Neuron (in vitro differentiated cells): ENCODE data around the gene GALNTL6.

Experiments
- H2AFZ ChIP-seq: one replicate; pipeline ENCODE4 v1.6.1; 2013; ENCODE audit warnings: low read depth, mild to moderate bottlenecking, inconsistent platforms, low read length, moderate library complexity
- H3K27me3 ChIP-seq: one replicate; pipeline ENCODE4 v1.6.1; 2013; ENCODE audit warnings: low read length; ENCODE audit not compliant: insufficient read depth
- H3K36me3 ChIP-seq: one replicate; pipeline ENCODE4 v1.6.1; 2013; ENCODE audit warnings: low read length; ENCODE audit not compliant: insufficient read depth
- H3K4me1 ChIP-seq: one replicate; pipeline ENCODE4 v1.6.1; 2013; ENCODE audit warnings: low read length; ENCODE audit not compliant: insufficient read depth
- H3K4me3 ChIP-seq: 2 replicates; pipeline ENCODE4 v1.5.1; 2013; ENCODE audit warnings: mild to moderate bottlenecking, low read length, moderate library complexity
- H3K9me3 ChIP-seq: one replicate; pipeline ENCODE4 v1.6.1; 2013; ENCODE audit warnings: low read length

GALNTL6 gene

DNA sequence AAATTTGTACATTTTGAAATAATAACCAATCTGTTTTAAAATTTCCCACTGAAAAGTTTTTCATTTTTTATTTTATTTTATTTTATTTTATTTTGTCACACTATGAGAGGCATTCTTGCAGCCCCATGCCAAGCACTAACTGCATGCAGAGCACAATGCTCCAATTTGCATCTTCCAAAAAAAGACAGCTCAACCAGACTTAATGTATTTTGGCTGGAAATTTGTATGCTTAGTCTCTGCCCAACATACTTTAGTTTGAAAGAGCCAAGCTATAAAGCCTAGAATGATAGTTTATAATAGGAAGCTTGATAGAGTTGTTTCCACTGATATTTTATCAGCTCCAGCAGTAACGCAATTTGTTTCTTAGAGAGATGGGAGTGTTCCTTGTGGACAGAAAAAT lies 235.5 kb downstream of the GALNTL6 start:
- Histone ChIP-seq H3K36me3 (no peaks in the 10 kb centered on the region), H3K27me3 (no peaks in the 10 kb centered on the region), H2AFZ (no peak overlapping the region), H3K4me3 (no peak overlapping the region), H3K4me1 (peaks cover 4% of the 10 kb centered on the region), H3K9me3 (no peaks in the 10 kb centered on the region)

DNA sequence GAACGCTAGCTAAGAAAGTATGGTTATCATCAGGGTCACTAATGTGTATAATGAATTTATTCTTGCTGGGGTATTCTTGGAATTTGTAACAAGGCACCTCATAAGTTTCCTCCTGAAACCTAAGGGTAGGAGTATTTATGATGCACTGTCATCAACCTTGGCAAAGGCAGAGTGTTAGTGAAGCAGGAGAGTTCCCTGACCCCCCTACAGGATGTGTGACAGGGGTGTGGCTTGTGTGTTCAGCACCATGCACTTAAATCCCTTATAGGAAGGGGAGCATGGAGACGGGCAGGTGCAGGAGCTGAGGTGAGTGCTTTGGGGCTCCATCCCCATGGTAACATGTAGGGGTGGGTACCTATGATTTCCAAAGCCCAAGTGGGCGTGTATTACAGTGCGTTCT lies 237.7 kb downstream of the GALNTL6 start:
- Histone ChIP-seq H3K4me3 (no peak overlapping the region), H3K36me3 (no peaks in the 10 kb centered on the region), H3K4me1 (peaks cover 4% of the 10 kb centered on the region), H2AFZ (no peak overlapping the region), H3K27me3 (no peaks in the 10 kb centered on the region), H3K9me3 (no peaks in the 10 kb centered on the region)

DNA sequence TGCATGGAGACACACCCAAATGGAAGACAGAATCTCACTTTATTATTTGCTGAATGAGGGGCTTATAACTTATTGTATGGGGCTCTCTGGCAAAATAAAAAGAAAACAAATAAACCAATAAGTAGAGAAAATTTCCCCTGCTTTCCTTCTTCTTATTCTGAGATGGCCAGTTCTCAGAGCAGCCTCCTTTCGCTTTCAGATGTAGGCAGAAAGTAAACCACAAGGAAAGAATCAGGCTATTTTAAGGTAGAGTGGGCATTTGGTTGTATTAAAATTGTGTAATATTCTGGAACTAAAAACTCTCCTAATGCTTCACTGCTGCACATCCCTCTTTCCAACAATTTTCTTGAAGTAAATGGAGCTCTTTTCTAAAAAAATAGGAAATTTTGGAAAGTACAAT lies 241.8 kb downstream of the GALNTL6 start:
- Histone ChIP-seq H3K36me3 (no peaks in the 10 kb centered on the region), H3K9me3 (no peaks in the 10 kb centered on the region), H3K4me1 (no peaks in the 10 kb centered on the region), H3K4me3 (no peak overlapping the region), H3K27me3 (no peaks in the 10 kb centered on the region), H2AFZ (peak overlapping the region; percentile 54)

DNA sequence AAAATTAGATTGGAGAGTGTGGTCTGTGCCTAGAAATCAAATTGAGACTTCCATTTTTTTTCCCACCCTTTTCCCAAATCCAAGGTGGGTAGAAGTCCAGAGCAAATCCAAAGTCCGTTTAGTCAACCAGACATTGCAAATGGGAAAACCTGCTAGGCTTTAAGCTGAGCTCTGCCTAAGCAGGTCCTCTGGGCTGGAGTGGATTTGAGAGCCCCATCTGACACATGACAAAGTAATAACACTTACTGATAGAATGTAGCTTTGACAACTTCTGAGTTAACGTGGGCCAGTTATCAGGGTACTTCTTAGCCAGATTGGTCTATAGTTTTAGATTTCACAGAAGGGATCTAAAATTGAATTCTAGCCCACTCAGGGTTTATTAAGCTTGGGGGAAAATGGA lies 242.3 kb downstream of the GALNTL6 start:
- Histone ChIP-seq H2AFZ (peak overlapping the region; percentile 54), H3K4me3 (no peak overlapping the region), H3K36me3 (no peaks in the 10 kb centered on the region), H3K4me1 (no peaks in the 10 kb centered on the region), H3K27me3 (no peaks in the 10 kb centered on the region), H3K9me3 (no peaks in the 10 kb centered on the region)

DNA sequence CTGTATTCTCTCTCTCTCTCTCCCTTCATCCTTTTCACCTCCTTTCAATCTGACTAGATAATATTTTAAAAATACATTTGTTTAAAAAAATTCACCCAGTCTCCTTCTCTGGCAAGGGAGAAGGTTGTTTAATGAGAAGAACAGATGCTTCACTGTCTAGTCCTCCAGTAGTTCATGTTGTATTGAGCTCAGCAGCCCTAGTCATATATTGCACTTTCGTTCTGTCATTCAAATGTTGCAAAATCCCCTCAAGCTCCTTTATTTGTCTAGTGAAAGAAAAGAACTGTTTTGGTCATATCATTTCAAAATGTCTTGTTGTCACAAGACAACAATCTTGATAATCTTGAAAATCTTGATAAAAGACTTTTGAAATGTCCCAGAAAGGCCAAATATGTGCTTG lies 248.0 kb downstream of the GALNTL6 start:
- Histone ChIP-seq H3K4me1 (no peaks in the 10 kb centered on the region), H3K27me3 (no peaks in the 10 kb centered on the region), H3K36me3 (no peaks in the 10 kb centered on the region), H2AFZ (no peak overlapping the region), H3K4me3 (no peak overlapping the region), H3K9me3 (no peaks in the 10 kb centered on the region)

DNA sequence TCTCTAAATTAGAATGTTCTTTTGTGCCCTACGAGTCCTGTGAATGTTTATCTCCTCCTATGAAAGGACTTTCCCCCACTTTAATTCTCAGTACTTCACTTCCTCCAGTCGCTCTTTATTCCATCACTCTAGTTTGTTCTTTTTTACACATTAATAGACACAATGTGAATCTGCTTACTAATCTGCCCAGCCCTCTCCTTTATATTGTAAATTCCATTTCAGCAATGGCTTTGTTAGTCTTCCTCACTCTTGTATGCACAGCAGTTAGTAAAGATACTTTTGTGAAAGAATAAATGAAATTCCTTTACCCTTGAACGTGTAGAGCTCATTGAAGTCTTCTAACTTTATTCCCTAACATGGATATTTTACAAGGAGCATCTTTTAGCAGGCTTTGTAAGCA lies 255.3 kb downstream of the GALNTL6 start:
- Histone ChIP-seq H3K27me3 (no peaks in the 10 kb centered on the region), H3K4me1 (peaks cover 3% of the 10 kb centered on the region), H2AFZ (no peak overlapping the region), H3K9me3 (no peaks in the 10 kb centered on the region), H3K36me3 (no peaks in the 10 kb centered on the region), H3K4me3 (no peak overlapping the region)

DNA sequence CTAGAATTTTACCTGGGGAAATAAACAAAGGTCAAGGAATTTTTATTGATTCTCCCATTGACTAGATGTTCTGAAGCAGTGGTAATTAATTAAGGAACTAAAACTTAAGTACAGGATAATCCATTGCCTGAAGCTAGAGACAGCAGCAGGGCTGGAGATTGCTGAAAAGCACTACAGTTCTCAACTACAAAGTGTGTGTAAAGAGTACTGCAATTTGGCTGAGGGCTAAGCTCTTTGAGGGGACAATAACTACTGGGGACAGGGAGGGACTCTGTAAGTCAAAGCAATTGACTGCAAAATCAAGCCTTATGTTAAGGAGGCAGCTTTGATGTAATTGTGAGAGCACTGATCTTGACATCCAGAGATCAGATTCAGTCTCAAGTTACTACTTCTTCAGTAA lies 260.4 kb downstream of the GALNTL6 start:
- Histone ChIP-seq H3K4me1 (peaks cover 3% of the 10 kb centered on the region), H3K27me3 (no peaks in the 10 kb centered on the region), H2AFZ (no peak overlapping the region), H3K9me3 (no peaks in the 10 kb centered on the region), H3K4me3 (no peak overlapping the region), H3K36me3 (no peaks in the 10 kb centered on the region)

DNA sequence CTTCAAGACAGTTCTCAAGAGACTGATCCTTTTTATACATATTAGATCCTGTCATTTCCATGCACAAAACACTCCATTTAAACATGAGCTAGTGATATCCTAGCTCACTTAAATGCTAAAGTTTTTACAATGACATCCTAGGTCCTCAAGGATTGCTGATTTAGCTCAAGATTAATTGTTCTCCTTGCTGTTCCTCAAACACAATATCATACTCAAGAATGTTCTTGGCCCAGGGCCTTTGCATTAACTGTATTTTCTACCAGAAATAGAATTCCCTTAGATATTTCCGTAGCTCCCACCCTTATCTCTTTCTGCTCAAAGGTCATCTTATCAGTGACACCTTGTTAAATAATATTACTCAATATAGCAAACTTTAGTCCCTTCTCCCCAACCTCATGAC lies 270.1 kb downstream of the GALNTL6 start:
- no peaks in the 10 kb centered on the region for H3K4me1 ChIP-seq
- H3K4me3 ChIP-seq, result no peak overlapping the region
- H2AFZ ChIP-seq, result no peak overlapping the region
- H3K27me3 ChIP-seq, result no peaks in the 10 kb centered on the region
- no peaks in the 10 kb centered on the region for H3K9me3 ChIP-seq
- H3K36me3 ChIP-seq, result no peaks in the 10 kb centered on the region

DNA sequence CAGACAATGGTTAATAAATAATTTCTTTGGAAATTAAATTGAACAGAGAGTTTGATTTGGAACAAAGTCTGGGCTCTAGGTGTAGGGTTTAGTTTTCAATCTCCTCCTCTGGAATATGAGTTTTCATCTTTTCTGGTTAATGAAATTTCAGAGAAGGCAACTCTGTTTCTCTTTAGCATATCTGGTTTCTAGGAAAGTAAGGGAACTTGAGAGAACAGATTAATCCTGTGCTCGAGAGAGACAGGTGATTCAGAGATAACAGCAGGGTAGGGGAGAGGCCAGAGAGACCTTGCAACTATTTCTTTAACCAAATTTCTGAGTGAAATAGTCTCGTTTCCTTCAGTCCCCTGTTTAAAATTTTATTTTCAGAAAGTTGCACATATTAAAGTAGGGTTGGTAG lies 275.4 kb downstream of the GALNTL6 start:
- Histone ChIP-seq H3K36me3 (no peaks in the 10 kb centered on the region), H3K4me3 (no peak overlapping the region), H2AFZ (no peak overlapping the region), H3K27me3 (no peaks in the 10 kb centered on the region), H3K4me1 (no peaks in the 10 kb centered on the region), H3K9me3 (no peaks in the 10 kb centered on the region)

DNA sequence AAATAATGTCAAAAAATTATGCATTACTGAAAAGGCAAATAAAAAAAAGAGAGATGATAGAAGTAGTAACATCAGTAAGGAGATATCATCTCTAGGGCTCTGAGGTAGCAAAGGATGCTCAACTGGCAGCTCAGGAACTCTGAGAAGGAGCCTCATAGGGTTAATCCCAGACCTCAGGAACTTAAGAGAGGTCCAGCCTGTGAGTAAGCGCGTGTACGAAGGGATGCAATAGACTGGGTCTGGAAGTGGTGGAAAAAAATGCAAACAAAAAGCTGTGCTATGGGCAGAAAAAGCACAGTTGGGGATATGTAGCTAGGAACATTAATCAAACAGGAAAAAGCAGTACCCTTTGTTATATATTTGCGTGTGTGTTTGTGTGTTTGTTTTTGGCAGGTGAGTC lies 282.0 kb downstream of the GALNTL6 start:
- Histone ChIP-seq H3K27me3 (no peaks in the 10 kb centered on the region), H3K4me3 (no peak overlapping the region), H2AFZ (no peak overlapping the region), H3K4me1 (no peaks in the 10 kb centered on the region), H3K36me3 (no peaks in the 10 kb centered on the region), H3K9me3 (no peaks in the 10 kb centered on the region)

DNA sequence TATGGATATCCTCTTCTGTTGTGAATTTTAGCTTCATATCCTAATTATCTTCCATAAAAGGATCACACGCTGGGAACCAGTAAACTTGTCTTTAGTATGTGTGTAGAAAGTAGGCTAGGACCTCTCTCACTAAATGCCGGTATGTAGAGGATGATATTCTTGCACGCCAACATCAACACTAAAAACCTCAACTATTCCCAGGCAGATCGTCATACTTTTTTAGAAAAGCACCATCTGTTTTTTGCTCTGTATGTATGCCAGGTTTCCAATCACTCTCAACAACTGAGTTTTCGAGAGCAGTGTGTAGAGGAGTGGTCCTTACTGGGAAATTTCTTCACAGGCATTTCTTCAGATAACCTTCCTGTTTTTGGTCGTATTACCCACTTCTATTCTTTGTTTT lies 283.6 kb downstream of the GALNTL6 start:
- no peak overlapping the region for H3K4me3 ChIP-seq
- H3K27me3 ChIP-seq, result no peaks in the 10 kb centered on the region
- no peaks in the 10 kb centered on the region for H3K9me3 ChIP-seq
- H3K36me3 ChIP-seq, result no peaks in the 10 kb centered on the region
- H3K4me1 ChIP-seq, result no peaks in the 10 kb centered on the region
- H2AFZ ChIP-seq, result no peak overlapping the region

DNA sequence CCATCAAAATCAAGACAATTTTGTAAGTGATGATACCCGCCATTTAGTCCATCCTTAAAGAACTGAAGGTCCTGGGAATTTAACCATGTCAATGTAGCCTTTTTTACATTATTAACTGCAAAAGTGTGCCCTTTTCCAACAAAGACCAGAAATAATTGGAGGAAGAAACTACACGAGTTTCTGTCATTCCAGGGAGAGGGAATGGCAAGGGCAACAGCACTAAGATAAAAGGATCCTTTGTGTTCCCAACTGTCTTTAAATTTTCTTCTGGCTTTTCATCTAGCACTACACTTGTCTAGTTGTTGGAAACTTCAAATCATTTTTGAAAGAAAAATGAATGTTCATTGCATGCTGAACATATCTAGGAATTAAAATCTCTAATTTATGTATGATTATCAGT lies 286.2 kb downstream of the GALNTL6 start:
- Histone ChIP-seq H3K9me3 (no peaks in the 10 kb centered on the region), H3K4me3 (no peak overlapping the region), H3K4me1 (no peaks in the 10 kb centered on the region), H3K36me3 (no peaks in the 10 kb centered on the region), H2AFZ (no peak overlapping the region), H3K27me3 (no peaks in the 10 kb centered on the region)

DNA sequence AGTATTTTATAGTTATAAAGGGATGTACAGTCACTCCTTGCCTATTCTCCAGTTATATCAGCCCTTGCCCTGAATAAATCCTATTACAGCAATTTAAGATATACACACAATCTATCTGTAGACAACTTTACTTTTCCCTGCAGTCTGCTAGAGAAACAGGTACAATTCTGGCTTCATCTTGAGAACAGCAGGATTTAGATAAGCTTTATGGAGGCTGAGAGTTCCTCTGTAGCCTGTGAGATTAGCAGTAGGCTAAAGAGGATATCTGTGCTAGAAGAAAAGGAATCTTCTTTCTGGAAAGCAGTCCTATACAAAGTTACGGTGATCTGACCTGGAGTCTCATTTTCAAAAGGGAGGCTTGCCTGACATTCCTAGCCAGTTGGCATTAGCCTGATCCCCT lies 290.3 kb downstream of the GALNTL6 start:
- Histone ChIP-seq H3K27me3 (no peaks in the 10 kb centered on the region), H3K9me3 (no peaks in the 10 kb centered on the region), H3K4me3 (no peak overlapping the region), H2AFZ (no peak overlapping the region), H3K36me3 (no peaks in the 10 kb centered on the region), H3K4me1 (no peaks in the 10 kb centered on the region)

DNA sequence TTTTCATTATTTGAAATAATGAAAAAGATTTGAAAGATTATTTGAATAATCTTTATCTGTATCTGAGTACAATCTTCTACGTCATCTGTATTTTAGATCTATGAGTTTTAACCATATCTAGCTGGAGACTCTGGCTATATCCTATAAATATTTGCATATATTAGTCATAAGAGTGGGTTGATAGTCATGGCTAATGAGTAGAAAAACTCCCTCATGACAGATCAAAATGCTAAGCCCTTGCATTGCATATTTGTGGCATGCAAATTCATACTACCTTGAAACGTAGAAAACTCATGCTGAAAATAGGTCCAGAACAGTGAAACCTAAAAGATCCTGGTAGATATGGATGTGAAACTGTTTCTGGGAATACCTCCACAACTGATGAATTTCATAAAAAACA lies 291.3 kb downstream of the GALNTL6 start:
- Histone ChIP-seq H2AFZ (no peak overlapping the region), H3K36me3 (no peaks in the 10 kb centered on the region), H3K27me3 (no peaks in the 10 kb centered on the region), H3K9me3 (no peaks in the 10 kb centered on the region), H3K4me3 (no peak overlapping the region), H3K4me1 (no peaks in the 10 kb centered on the region)
